Coronary artery (tissue), 2 donors: ENCODE measurements around the gene CD99L2.

Experiments used
- DNase-seq: peaks from one replicate; pipeline ENCODE4 v3.0.0-alpha.2; 2017; ENCODE audit warnings: low spot score
- H3K27ac ChIP-seq, 2 donors: fragments of 200-600 bp; sonication (generic); one replicate each; pipeline ENCODE4 v1.5.1; 2016 to 2019
- H3K4me3 ChIP-seq: fragments of 200-600 bp; sonication (generic); 2 replicates; pipeline ENCODE4 v1.5.1; 2016; ENCODE audit warnings: mild to moderate bottlenecking, moderate library complexity
- CTCF ChIP-seq: fragments of 200-600 bp; sonication (generic); IDR thresholded peaks from one replicate; pipeline ENCODE4 v1.5.1; 2019; ENCODE audit warnings: antibody characterized with exemption

The CD99L2 gene

GRCh38 chrX:150761176-150761818, 137.2 kb downstream of the CD99L2 start:
- Histone ChIP-seq H3K27ac (no peak overlapping the region), H3K4me3 (no peak overlapping the region)
- no peak for DNase-seq
- no peak for TF ChIP-seq CTCF

GRCh38 chrX:150759568-150760416, 138.7 kb downstream of the CD99L2 start:
- DNase-seq: no peak
- Histone ChIP-seq H3K27ac (no peak overlapping the region), H3K4me3 (no peak overlapping the region)
- no peak for TF ChIP-seq CTCF

- DNase-seq: no peak
- TF ChIP-seq CTCF: no peak
- H3K27ac ChIP-seq: no peak overlapping the region
Observed at GRCh38 chrX:150757371-150757770, 141.1 kb downstream of the CD99L2 start.

GRCh38 chrX:150753968-150754367, 144.5 kb downstream of the CD99L2 start:
- no peak overlapping the region for H3K4me3 ChIP-seq
- no peak for DNase-seq
- no peak overlapping the region for H3K27ac ChIP-seq
- TF ChIP-seq CTCF: no peak

More at GRCh38 chrX:150757371-150757770, 141.1 kb downstream of the CD99L2 start:
- H3K4me3 ChIP-seq: no peak overlapping the region

- TF ChIP-seq CTCF: no peak
- Histone ChIP-seq H3K4me3 (no peak overlapping the region), H3K27ac (no peak overlapping the region)
- DNase-seq: no peak
Observed at GRCh38 chrX:150753357-150753756, 145.1 kb downstream of the CD99L2 start.

GRCh38 chrX:150752124-150752523, 146.3 kb downstream of the CD99L2 start:
- no peak overlapping the region for H3K27ac ChIP-seq
- no peak for DNase-seq
- TF ChIP-seq CTCF: no peak
- H3K4me3 ChIP-seq: no peak overlapping the region

GRCh38 chrX:150736475-150736874, 162.0 kb downstream of the CD99L2 start:
- DNase-seq: no peak
- Histone ChIP-seq H3K27ac (no peak overlapping the region), H3K4me3 (no peak overlapping the region)
- TF ChIP-seq CTCF: no peak
